Heart right ventricle (tissue), 16 donors: Measurements from ENCODE around the gene PGAM2. TPM values are rescaled to one million over a fixed set of nuclear protein-coding genes. Genes with fewer than 3 reads are reported as not detected.

ENCODE experiments used
- ATAC-seq, 8 donors: fragments of 200-7000 bp; cut with Tn5 transposase; one replicate each; pipeline ENCODE4 v1.9.1; 2020; ENCODE audit warnings: mild to moderate bottlenecking in 8 of 8, moderate library complexity in 8 of 8, moderate number of reproducible peaks in 1 of 8
- DNase-seq, 2 donors: peaks; one replicate each; pipeline ENCODE4 v3.0.0-alpha.2; 2020
- H3K27ac ChIP-seq, 10 donors: fragments of 200-600 bp; sonication (generic) in 2 of 10; one replicate each; pipeline versions ENCODE4 v1.5.0 to v1.8.0; 2020 to 2022; ENCODE audit warnings: mild to moderate bottlenecking in 3 of 10
- H3K27me3 ChIP-seq, 7 donors: fragments of 200-600 bp; one replicate each; pipeline ENCODE4 v1.8.0; 2021 to 2022; ENCODE audit warnings: mild to moderate bottlenecking in 2 of 7
- H3K36me3 ChIP-seq, 9 donors: fragments of 200-600 bp; sonication (generic) in 1 of 9; one replicate each; pipeline versions ENCODE4 v1.5.0 to v1.8.0; 2020 to 2022; ENCODE audit warnings: mild to moderate bottlenecking in 2 of 9
- H3K4me1 ChIP-seq, 9 donors: fragments of 200-600 bp; sonication (generic) in 1 of 9; one replicate each; pipeline versions ENCODE4 v1.5.0 to v1.8.0; 2020 to 2022; ENCODE audit warnings: mild to moderate bottlenecking in 4 of 9
- H3K4me3 ChIP-seq, 10 donors: fragments of 200-600 bp; sonication (generic) in 2 of 10; one replicate each; pipeline versions ENCODE4 v1.5.0 to v1.8.0; 2020 to 2022; ENCODE audit warnings: mild to moderate bottlenecking in 7 of 10, moderate library complexity in 2 of 10
- H3K9me3 ChIP-seq, 11 donors: fragments of 200-600 bp in 10 of 11; sonication (generic) in 2 of 11; one replicate each; pipeline versions ENCODE4 v1.5.0 to v1.8.0; 2013 to 2022; ENCODE audit warnings: mild to moderate bottlenecking in 2 of 11, control low read depth in 1 of 11, moderate library complexity in 1 of 11
- CTCF ChIP-seq, 9 donors: fragments of 200-600 bp; sonication (generic) in 2 of 9; IDR thresholded peaks; one replicate each; pipeline versions ENCODE4 v1.5.0 to v1.8.0; 2021 to 2022; ENCODE audit warnings: antibody characterized with exemption in 9 of 9, mild to moderate bottlenecking in 5 of 9, moderate library complexity in 1 of 9
- WGBS, 2 donors: extraction: QIAGEN DNeasy Blood & Tissue Kit; methylation state at CpG; one replicate each; pipeline ENCODE4 v1.1.7; 2013; ENCODE audit warnings: inconsistent platforms in 1 of 2; 5-methylcytosine and 5-hydroxymethylcytosine counted together
- intact Hi-C, 10 donors: fragments of 100-400 bp; cut with DNase I; formaldehyde crosslinking; loops; one replicate each; pipeline versions ENCODE4 v1.11.1 to v1.14.2; 2022
- polyA plus RNA-seq, 2 donors: library from polyadenylated mRNA; stranded (reverse); fragments of 200-250 nt; gene quantifications; one replicate each; pipeline ENCODE4 v1.2.3, GENCODE V29; 2013
- total RNA-seq, 10 donors: library from RNA; stranded (reverse); fragmentation: NEBNext Ultra II Directional in 3 of 10; extraction: Animal tissue kit (Norgen Biotek cat#: 25700) in 3 of 10; gene quantifications; one replicate each; pipeline versions ENCODE4 v1.2.1 to v1.2.4, GENCODE V29; 2021 to 2023
- donor health status: Arrhythmogenic right ventricular cardiomyopathy.
- donor health status: ischemic (EF 13 %, LVEDD 7.1; RV severe dilation, severe dysfunction).
- donor health status: healthy with polysubstance abuse.
- donor health status: DM: no; HTN: yes; CAD: no.
- donor health status: DM: no; HTN: no; CAD: no.
- donor health status: ischemic (EF 25% LVEDD 6.9; RV normal size, moderate dysfunction).
- donor health status: ischemic (EF 25% LVEDD 5.7; RV mildly dilated, moderate dysfunction).
- donor health status: healthy.
- donor health status: DM: yes; HTN: yes; CAD: no.
- donor health status: Ischemic cardiomyopathy.
- donor health status: ischemic (EF 35%, LVEDD 5.7; RV mildly dilated, moderate dysfunction).
- donor health status: nonischemic (EF 11% LVEDD 7.7; RV severe dilation, severe dysfunction).
- donor health status: DM: yes; HTN: yes; CAD: no.
- donor health status: PGD.
- donor health status: ischemic (EF 29% LVEDD 5.4; RV normal size, mild dysfunction).
- donor health status: nonischemic (EF 23%, LVEDD 6.1; RV moderate dilation, normal function).

PGAM2 gene
- total and polyA plus RNA-seq, 12 donors, result 367 to 2,327 (median 557) TPM

DNA sequence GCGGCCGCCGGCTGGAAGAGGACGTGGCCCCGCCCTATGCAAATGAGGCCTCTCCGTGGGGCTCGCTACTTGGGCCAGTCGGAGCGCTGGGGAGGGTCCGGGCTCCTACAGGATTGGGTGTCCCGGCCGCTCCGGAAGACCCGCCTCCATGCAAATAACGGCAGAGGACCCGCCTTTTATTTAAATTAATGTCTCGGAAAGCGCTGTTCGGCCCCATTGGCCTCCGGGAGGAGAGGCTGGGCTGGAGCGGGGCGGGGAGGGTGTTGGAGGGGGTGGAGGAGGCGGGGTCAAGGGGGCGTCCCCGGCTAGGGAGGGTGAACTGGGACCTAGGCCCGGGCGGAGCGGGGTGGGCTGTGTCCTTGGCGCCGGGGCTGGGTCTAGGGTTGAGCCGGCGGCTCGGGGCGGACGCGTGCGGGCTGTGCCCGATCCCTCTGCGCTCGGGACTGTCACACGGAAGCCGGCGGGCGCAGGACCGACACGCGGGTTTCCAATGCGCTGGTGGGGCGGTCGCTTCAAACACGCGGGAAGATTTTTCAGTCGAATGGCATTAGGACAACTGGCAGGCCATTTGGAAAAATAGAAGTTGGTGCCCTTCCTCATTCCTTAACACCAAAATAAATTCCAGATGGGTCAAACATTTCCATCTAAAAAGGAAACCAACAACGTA is 17.3 kb upstream of the PGAM2 start:
- intact Hi-C loops, result loop anchor here in 6 of 10 donors (1.0 to 5.0 kb wide), 7 partner anchors 35 to 120 kb away; partner anchors contain the start of genes POLD2 (in 5 of the 6) and YKT6 (in 1 of the 6)
- peaks cover 9 to 56% (median 28%) of the 10 kb centered on the region in 9 donors for H3K4me1 ChIP-seq

DNA sequence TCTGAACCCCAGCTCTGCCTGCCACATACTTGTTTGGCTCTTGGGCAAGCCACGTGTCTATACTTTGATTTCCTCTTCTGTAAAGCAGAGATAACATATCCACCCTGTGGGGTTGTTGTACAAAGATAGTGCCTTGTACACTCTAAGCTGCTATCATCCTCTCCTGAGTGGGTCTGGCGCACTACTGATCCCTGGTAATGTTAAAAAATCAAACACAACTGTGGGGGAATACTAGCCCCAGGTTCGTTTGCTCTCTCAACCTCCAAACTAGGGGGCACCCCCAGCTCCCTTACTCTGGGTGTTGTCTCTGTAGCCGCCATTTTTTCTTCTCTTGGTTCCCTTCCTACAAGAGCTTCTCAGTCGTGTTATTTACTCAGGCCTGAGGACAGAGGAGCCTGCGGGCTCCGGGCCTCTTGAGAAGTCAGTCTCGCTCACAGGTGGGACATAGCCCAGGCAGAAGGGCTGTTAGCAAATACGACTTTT is 15.9 kb upstream of the PGAM2 start:
- WGBS, 2 donors, result 51 to 52% methylated on average over 9 of the region's 9 CpGs
- Histone ChIP-seq H3K36me3 (peaks cover 0 to 45% (median 33%) of the 10 kb centered on the region in 9 donors), H3K27ac (peak overlapping the region in 9 of 10 donors; percentile 22 to 96 (median 94)), H3K9me3 (no peaks in the 10 kb centered on the region), H3K27me3 (no peaks in the 10 kb centered on the region), H3K4me1 (peaks cover 9 to 60% (median 34%) of the 10 kb centered on the region in 9 donors), H3K4me3 (peak overlapping the region; percentile 65 to 92 (median 84))
- no peak for TF ChIP-seq CTCF (IDR thresholded peaks at IDR 0.05)
- intact Hi-C loops, result loop anchor here in 3 of 10 donors (5.0 kb wide), 5 partner anchors 34 to 121 kb away; partner anchors contain the start of genes POLD2 (in 1 of the 3) and YKT6 (in 1 of the 3)
- DNase-seq (no peak), ATAC-seq (no peak)

More for the DNA sequence above, 17.3 kb upstream of the PGAM2 start:
- Histone ChIP-seq H3K27me3 (no peaks in the 10 kb centered on the region), H3K4me3 (peak overlapping the region; percentile 65 to 92 (median 84)), H3K36me3 (peaks cover 0 to 31% (median 27%) of the 10 kb centered on the region in 9 donors), H3K27ac (peak overlapping the region; percentile 73 to 96 (median 93)), H3K9me3 (no peaks in the 10 kb centered on the region)
- TF ChIP-seq CTCF (IDR thresholded peaks at IDR 0.05), result no peak
- WGBS, 2 donors, result 0 to 1% methylated on average over 45 to 54 of the region's 54 CpGs
- ATAC-seq, result peak; percentile 94 to 98 (median 96)
- peak; percentile 98 to 99 for DNase-seq

- ATAC-seq, result no peak
- H3K36me3 ChIP-seq, result peaks cover 0 to 50% (median 38%) of the 10 kb centered on the region in 9 donors
- no peak for DNase-seq
- no peak for TF ChIP-seq CTCF (IDR thresholded peaks at IDR 0.05)
- H3K4me1 ChIP-seq, result peaks cover 9 to 66% (median 39%) of the 10 kb centered on the region in 9 donors
- no peaks in the 10 kb centered on the region for H3K9me3 ChIP-seq
- no peaks in the 10 kb centered on the region for H3K27me3 ChIP-seq
- intact Hi-C loops, result loop anchor here in 3 of 10 donors (5.0 kb wide), 5 partner anchors 33 to 122 kb away; partner anchors contain the start of genes POLD2 (in 1 of the 3) and YKT6 (in 1 of the 3)
- peak overlapping the region in 2 of 10 donors; percentile 88 to 89 for H3K4me3 ChIP-seq
- WGBS, 2 donors, result 71 to 77% methylated on average over 11 of the region's 11 CpGs
- peak overlapping the region in 8 of 10 donors; percentile 22 to 96 (median 94) for H3K27ac ChIP-seq
These were observed 15.4 kb upstream of the PGAM2 start for GRCh38 chr7:44080686-44081265.

GRCh38 chr7:44080118-44080517 is 14.8 kb upstream of the PGAM2 start:
- H3K4me3 ChIP-seq, result no peak overlapping the region
- peaks cover 9 to 68% (median 39%) of the 10 kb centered on the region in 9 donors for H3K4me1 ChIP-seq
- peak overlapping the region in 5 of 10 donors; percentile 14 to 96 (median 95) for H3K27ac ChIP-seq
- no peaks in the 10 kb centered on the region for H3K9me3 ChIP-seq
- 90 to 92% methylated on average over 5 of the region's 5 CpGs for WGBS, 2 donors
- no peak for TF ChIP-seq CTCF (IDR thresholded peaks at IDR 0.05)
- H3K27me3 ChIP-seq, result no peaks in the 10 kb centered on the region
- DNase-seq (no peak), ATAC-seq (no peak)
- intact Hi-C loops, result loop anchor here in 3 of 10 donors (5.0 kb wide), 5 partner anchors 33 to 122 kb away; partner anchors contain the start of genes POLD2 (in 1 of the 3) and YKT6 (in 1 of the 3)
- H3K36me3 ChIP-seq, result peaks cover 0 to 57% (median 40%) of the 10 kb centered on the region in 9 donors
